Kidney (tissue), 14 donors: Measurements from ENCODE around the gene STK32B. TPM values are rescaled to one million over a fixed set of nuclear protein-coding genes. Genes with fewer than 3 reads are reported as not detected.

Source experiments
- DNase-seq, 5 donors: peaks; one replicate each; pipeline ENCODE4 v3.0.0-alpha.2; 2013 to 2020
- FAIRE-seq: peaks from 2 replicates; lab custom pipeline; 2012; peaks lifted over from hg19 to GRCh38; lab: Jason Lieb, UNC
- H3K27ac ChIP-seq, 2 donors: one replicate each; pipeline ENCODE4 v1.7.0; 2013; ENCODE audit warnings: low read depth in 2 of 2, low read length in 2 of 2, inconsistent platforms in 1 of 2
- H3K27me3 ChIP-seq: one replicate; pipeline ENCODE4 v1.7.1; 2013; ENCODE audit warnings: low read length, inconsistent platforms; ENCODE audit not compliant: control insufficient read depth, insufficient read depth
- H3K36me3 ChIP-seq, 3 donors: one replicate each; pipeline versions ENCODE4 v1.7.0 to v1.7.1; 2013; ENCODE audit warnings: low read length in 3 of 3, control low read depth in 1 of 3, inconsistent platforms in 1 of 3; ENCODE audit not compliant: insufficient read depth in 3 of 3, control insufficient read depth in 2 of 3
- H3K4me1 ChIP-seq, 3 donors: one replicate each; pipeline versions ENCODE4 v1.7.0 to v1.7.1; 2013; ENCODE audit warnings: low read length in 3 of 3, inconsistent platforms in 1 of 3, low read depth in 1 of 3; ENCODE audit not compliant: control insufficient read depth in 2 of 3, insufficient read depth in 2 of 3
- H3K4me3 ChIP-seq, 3 donors: one replicate each; pipeline versions ENCODE4 v1.7.0 to v1.8.1; 2013; ENCODE audit warnings: low read length in 3 of 3, control low read depth in 1 of 3, inconsistent platforms in 1 of 3
- H3K9ac ChIP-seq, 3 donors: one replicate each; pipeline versions ENCODE4 v1.7.0 to v1.7.1; 2013; ENCODE audit warnings: low read length in 3 of 3, control low read depth in 1 of 3, inconsistent platforms in 1 of 3
- H3K9me3 ChIP-seq, 3 donors: one replicate each; pipeline versions ENCODE4 v1.7.0 to v1.7.1; 2013; ENCODE audit warnings: low read length in 3 of 3, control low read depth in 1 of 3, inconsistent platforms in 1 of 3; ENCODE audit not compliant: control insufficient read depth in 2 of 3, insufficient read depth in 1 of 3
- intact Hi-C: fragments of 100-400 bp; cut with DNase I; formaldehyde crosslinking; loops from one replicate; pipeline ENCODE4 v1.11.1; 2022
- polyA plus RNA-seq: library from polyadenylated mRNA; stranded (reverse); fragments of 350-450 nt; fragmentation: Illumina TruSeq; extraction: RNeasy Lipid Tissue Mini Kit (QIAGEN cat#74804); gene quantifications from one replicate; pipeline ENCODE4 v1.2.3, GENCODE V29; 2014; ENCODE audit warnings: low read depth, low replicate concordance; ENCODE audit not compliant: insufficient read depth
- total RNA-seq: library from RNA; stranded (reverse); fragmentation: NEBNext Ultra II Directional; extraction: Animal tissue kit (Norgen Biotek cat#: 25700); gene quantifications from one replicate; pipeline ENCODE4 v1.2.1, GENCODE V29; 2021
- TF ChIP-seq, protein P1 (sequence below): IDR thresholded peaks from 3 replicates; pipeline ENCODE4 v1.5.1; 2012; ENCODE audit warnings: mild to moderate bottlenecking, moderate library complexity, borderline replicate concordance; ENCODE audit not compliant: insufficient read depth; ENCODE audit errors: extremely low read depth
- donor health status: control.
- donor health status: control.
- donor health status: control.
- donor health status: control.
- donor health status: control.
- donor health status: DM: yes; HTN: yes; CAD: no.
- donor health status: Normal renal cell carcinoma (clear cell type).

STK32B gene
- total and polyA plus RNA-seq, 2 donors from 2014 or later = 18.1 to 18.2 TPM

DNA sequence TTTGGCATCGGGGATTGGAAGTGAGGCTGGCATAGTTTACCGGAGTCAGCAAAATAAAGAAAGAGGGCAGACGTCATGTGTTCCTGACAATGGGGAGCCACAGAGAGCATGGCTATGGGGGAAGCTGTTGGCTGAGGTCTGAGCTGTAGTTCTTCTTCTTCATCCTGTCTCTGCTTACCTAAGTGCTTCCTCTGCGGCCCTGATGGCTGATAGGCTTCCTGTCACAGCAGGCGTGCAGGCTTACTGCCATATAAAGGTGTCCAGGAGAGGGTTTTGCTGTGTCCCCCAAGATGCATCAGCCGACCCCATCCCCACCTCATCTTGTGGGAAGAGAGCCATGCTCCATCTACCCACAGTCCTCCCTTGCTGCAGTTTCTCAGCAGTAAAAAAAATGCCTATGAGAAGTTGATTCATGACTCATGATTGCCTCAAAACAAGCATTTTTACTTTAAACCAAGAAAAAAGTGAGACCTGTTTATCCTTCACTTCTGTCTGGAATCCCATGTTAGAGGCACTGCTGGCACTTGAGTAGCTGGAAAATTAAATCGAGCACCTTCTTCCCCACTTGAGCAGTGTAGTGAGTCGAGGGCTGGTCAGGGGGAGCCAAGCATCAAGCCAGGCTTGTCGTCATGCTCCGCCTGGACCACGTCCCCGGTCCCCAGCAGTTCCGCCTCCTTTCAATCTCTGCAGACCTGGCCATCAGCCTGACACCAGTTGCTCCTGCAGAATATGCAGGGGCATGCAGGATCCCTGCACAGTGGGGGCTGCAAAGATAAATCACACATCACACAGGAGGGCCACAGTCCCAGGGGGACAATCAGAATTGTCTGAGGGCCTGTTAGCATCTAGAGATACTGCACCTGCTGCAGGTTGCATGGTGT lies 419.3 kb downstream of the STK32B start:
- DNase-seq (no peak), FAIRE-seq (no peak)
- no peaks in the 10 kb centered on the region for H3K9me3 ChIP-seq
- no peaks in the 10 kb centered on the region for H3K4me1 ChIP-seq
- intact Hi-C loops = no loop called here
- no peak overlapping the region for H3K4me3 ChIP-seq
- no peaks in the 10 kb centered on the region for H3K27me3 ChIP-seq
- H3K36me3 ChIP-seq = no peaks in the 10 kb centered on the region
- TF ChIP-seq, protein P1, sequence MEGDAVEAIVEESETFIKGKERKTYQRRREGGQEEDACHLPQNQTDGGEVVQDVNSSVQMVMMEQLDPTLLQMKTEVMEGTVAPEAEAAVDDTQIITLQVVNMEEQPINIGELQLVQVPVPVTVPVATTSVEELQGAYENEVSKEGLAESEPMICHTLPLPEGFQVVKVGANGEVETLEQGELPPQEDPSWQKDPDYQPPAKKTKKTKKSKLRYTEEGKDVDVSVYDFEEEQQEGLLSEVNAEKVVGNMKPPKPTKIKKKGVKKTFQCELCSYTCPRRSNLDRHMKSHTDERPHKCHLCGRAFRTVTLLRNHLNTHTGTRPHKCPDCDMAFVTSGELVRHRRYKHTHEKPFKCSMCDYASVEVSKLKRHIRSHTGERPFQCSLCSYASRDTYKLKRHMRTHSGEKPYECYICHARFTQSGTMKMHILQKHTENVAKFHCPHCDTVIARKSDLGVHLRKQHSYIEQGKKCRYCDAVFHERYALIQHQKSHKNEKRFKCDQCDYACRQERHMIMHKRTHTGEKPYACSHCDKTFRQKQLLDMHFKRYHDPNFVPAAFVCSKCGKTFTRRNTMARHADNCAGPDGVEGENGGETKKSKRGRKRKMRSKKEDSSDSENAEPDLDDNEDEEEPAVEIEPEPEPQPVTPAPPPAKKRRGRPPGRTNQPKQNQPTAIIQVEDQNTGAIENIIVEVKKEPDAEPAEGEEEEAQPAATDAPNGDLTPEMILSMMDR = no peak
- no peak overlapping the region for H3K27ac ChIP-seq
- H3K9ac ChIP-seq = no peak overlapping the region

DNA sequence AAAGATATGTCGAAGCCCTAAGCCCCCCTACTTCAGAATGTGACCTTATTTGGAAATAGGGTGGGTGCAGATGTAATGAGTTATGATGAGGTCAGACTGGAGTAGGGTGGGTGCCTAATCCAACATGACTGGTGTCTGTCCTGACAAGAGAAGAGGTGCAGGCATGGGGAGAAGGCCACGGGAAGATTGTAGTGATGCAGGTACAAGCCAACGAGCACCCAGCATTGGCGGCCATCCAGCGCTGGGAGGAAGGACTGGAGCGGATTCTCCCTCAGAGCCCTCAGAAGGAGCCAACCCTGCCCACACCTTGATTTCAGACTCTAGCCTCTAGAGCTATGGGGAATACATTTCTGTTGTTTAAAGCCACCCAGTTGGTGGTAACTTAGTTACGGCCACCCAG lies 419.9 kb downstream of the STK32B start:
- Histone ChIP-seq H3K9ac (no peak overlapping the region), H3K36me3 (no peaks in the 10 kb centered on the region), H3K4me1 (no peaks in the 10 kb centered on the region), H3K9me3 (no peaks in the 10 kb centered on the region), H3K27ac (no peak overlapping the region), H3K4me3 (no peak overlapping the region), H3K27me3 (no peaks in the 10 kb centered on the region)
- TF ChIP-seq, protein P1 = no peak
- FAIRE-seq (no peak), DNase-seq (no peak)
- intact Hi-C loops = no loop called here

DNA sequence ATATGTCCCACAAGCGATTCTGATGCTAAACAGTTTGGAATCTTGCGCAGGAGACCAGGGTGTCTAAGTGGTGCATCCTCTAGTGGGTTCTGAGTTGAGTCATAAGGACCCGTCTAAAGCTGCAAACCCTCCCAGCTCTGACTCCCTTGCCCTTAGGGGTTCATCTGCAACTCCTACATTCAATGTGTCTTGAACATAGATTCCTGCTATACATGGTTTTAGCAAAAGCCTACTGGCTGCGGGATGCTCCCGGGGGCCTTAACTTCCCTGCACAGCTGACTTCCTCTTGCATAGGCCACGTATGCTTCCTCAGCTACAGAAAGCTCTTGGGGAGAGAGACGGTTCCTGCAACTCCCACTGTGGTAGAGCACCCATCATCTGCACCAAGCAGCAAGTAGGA lies 420.4 kb downstream of the STK32B start:
- no peaks in the 10 kb centered on the region for H3K27me3 ChIP-seq
- TF ChIP-seq, protein P1 = no peak
- H3K27ac ChIP-seq = no peak overlapping the region
- no peak overlapping the region for H3K4me3 ChIP-seq
- H3K9me3 ChIP-seq = no peaks in the 10 kb centered on the region
- no peak overlapping the region for H3K9ac ChIP-seq
- intact Hi-C loops = no loop called here
- no peaks in the 10 kb centered on the region for H3K4me1 ChIP-seq
- H3K36me3 ChIP-seq = no peaks in the 10 kb centered on the region
- no peak for FAIRE-seq
- no peak for DNase-seq
